Urinary bladder (tissue), 4 donors: ENCODE data around the gene CD247. TPM values are rescaled to one million over a fixed set of nuclear protein-coding genes. Genes with fewer than 3 reads are reported as not detected.

Experiments used
- DNase-seq: peaks from one replicate; pipeline ENCODE4 v3.0.0-alpha.2; 2015; ENCODE audit errors: extremely low spot score
- H3K27ac ChIP-seq: one replicate; pipeline ENCODE4 v1.5.1; 2013; ENCODE audit warnings: low read depth, mild to moderate bottlenecking, moderate library complexity
- H3K36me3 ChIP-seq: one replicate; pipeline ENCODE4 v1.6.1; 2013; ENCODE audit warnings: mild to moderate bottlenecking, moderate library complexity; ENCODE audit not compliant: insufficient read depth
- H3K4me1 ChIP-seq: one replicate; pipeline ENCODE4 v1.6.1; 2013; ENCODE audit warnings: mild to moderate bottlenecking, moderate library complexity; ENCODE audit not compliant: insufficient read depth
- H3K4me3 ChIP-seq: one replicate; pipeline ENCODE4 v1.5.1; 2013; ENCODE audit warnings: low read depth, low read length
- WGBS: extraction: QIAGEN DNeasy Blood & Tissue Kit; methylation state at CpG from one replicate; pipeline ENCODE4 v1.1.7; 2013; 5-methylcytosine and 5-hydroxymethylcytosine counted together
- polyA plus RNA-seq: library from polyadenylated mRNA; stranded (reverse); fragments of 200-250 nt; gene quantifications from one replicate; pipeline ENCODE4 v1.2.3, GENCODE V29; 2013
- total RNA-seq: library from RNA; depleted of rRNA; stranded (reverse); fragments of >200 nt; gene quantifications from one replicate; pipeline ENCODE4 v1.2.3, GENCODE V29; 2014
- donor health status: healthy with polysubstance abuse.
- donor health status: healthy.

CD247 gene
- total and polyA plus RNA-seq, 2 donors, result 1.3 to 1.8 TPM

- 73% methylated on average over 3 of the region's 3 CpGs for WGBS
- no peak for DNase-seq
- H3K4me3 ChIP-seq, result no peak overlapping the region
These were observed 71.4 kb downstream of the CD247 start for GRCh38 chr1:167446966-167447365.

DNA sequence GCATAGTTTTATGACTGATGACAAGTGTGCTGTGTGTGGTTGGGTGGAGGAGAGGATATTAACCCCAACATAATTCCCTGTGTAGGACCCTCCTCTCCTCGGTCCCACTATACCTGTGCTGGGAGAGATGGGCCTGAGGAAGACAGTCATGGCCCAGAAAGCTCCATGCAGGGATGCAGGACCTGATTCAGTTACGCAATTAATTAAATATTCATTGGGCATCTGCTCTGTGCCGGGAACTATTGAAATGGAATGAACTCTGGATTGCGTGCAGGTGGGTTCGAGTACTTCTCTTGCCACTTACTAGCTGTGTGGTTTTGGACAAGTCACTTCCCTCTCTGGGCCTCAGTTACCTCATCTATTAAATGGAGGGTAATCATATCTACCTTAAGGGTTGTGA is 74.6 kb downstream of the CD247 start:
- no peak overlapping the region for H3K27ac ChIP-seq
- WGBS, result 93% methylated on average over 5 of the region's 5 CpGs
- H3K36me3 ChIP-seq, result no peaks in the 10 kb centered on the region
- no peaks in the 10 kb centered on the region for H3K4me1 ChIP-seq
- DNase-seq, result no peak
- no peak overlapping the region for H3K4me3 ChIP-seq

More at GRCh38 chr1:167446966-167447365, 71.4 kb downstream of the CD247 start:
- Histone ChIP-seq H3K4me1 (no peaks in the 10 kb centered on the region), H3K36me3 (no peaks in the 10 kb centered on the region), H3K27ac (no peak overlapping the region)

DNA sequence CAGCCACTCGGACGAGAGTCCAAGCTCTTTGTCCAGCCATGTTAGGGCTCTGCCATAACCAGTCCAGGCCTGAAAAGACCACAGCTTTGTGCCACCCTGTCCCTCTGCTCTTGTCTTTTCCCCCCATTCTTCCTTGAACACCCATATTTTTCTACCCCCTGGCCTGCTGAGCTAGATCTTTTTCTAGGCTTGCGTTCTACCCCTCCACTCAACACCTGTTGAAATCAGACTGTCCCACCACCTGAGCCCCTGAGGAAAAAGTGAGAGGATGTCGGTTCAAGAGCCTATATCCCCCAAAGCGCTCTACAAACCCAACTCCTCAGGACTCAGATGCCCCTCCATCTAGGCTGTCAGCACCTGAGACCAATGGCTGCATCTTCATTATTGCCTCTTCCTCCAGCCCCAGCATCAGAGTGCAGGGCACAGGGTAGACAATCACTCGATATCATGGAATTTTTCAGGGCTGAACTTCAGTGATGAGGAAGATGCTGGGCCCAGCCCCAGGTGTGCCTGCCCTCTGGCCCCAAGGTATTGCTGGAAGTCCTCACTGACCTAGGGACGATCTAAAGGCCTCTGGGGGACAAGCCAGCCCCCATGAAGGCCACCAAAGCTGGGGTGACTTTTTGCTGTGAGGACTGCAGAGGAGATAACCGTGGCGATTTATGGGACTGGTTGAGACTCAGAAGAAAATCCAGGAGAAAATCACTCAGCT is 75.3 kb downstream of the CD247 start:
- H3K4me3 ChIP-seq, result no peak overlapping the region
- no peaks in the 10 kb centered on the region for H3K4me1 ChIP-seq
- DNase-seq, result no peak
- 89% methylated on average over 9 of the region's 9 CpGs for WGBS
- H3K27ac ChIP-seq, result no peak overlapping the region
- no peaks in the 10 kb centered on the region for H3K36me3 ChIP-seq

- no peaks in the 10 kb centered on the region for H3K4me1 ChIP-seq
- no peak overlapping the region for H3K4me3 ChIP-seq
- H3K36me3 ChIP-seq, result no peaks in the 10 kb centered on the region
- H3K27ac ChIP-seq, result no peak overlapping the region
- peak; percentile 59 for DNase-seq
- WGBS, result 55% methylated on average over 12 of the region's 12 CpGs
These were observed 76.0 kb downstream of the CD247 start for GRCh38 chr1:167442142-167442848.

DNA sequence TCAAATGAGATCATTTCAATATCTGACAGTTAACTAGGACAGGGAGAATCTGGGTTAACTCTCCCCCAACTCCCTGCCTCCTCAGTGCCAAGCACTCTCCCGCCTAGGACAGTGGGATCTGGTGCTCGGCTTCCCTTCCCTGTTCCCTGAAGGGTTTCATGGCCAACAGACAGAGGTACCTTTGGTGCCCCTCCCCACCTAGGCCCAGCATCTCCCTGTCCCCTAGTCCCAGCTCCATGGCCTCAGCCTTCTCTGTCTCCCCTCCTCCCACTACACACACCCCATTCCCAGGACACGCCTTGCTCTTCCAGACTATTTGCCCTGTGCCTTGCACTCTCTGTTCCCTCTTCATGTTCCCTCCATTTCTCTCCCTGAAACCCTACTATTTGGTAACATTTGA is 77.1 kb downstream of the CD247 start:
- 98% methylated on average over 3 of the region's 3 CpGs for WGBS

GRCh38 chr1:167440776-167441175 is 77.6 kb downstream of the CD247 start:
- Histone ChIP-seq H3K36me3 (no peaks in the 10 kb centered on the region), H3K27ac (no peak overlapping the region), H3K4me1 (no peaks in the 10 kb centered on the region), H3K4me3 (no peak overlapping the region)
- WGBS, result 95% methylated on average over 8 of the region's 8 CpGs
- DNase-seq, result no peak

More for the DNA sequence above, 77.1 kb downstream of the CD247 start:
- DNase-seq, result no peak
- no peak overlapping the region for H3K27ac ChIP-seq
- no peaks in the 10 kb centered on the region for H3K4me1 ChIP-seq
- no peaks in the 10 kb centered on the region for H3K36me3 ChIP-seq
- no peak overlapping the region for H3K4me3 ChIP-seq

GRCh38 chr1:167440345-167440744 is 78.0 kb downstream of the CD247 start:
- no peak overlapping the region for H3K4me3 ChIP-seq
- no peak for DNase-seq

GRCh38 chr1:167439301-167439988 is 78.9 kb downstream of the CD247 start:
- no peak for DNase-seq
- Histone ChIP-seq H3K4me1 (no peaks in the 10 kb centered on the region), H3K36me3 (no peaks in the 10 kb centered on the region), H3K27ac (no peak overlapping the region), H3K4me3 (peak overlapping the region; percentile 11)
- WGBS, result 8% methylated on average over 49 of the region's 49 CpGs

More at GRCh38 chr1:167440345-167440744, 78.0 kb downstream of the CD247 start:
- Histone ChIP-seq H3K27ac (no peak overlapping the region), H3K4me1 (no peaks in the 10 kb centered on the region), H3K36me3 (no peaks in the 10 kb centered on the region)
- 96% methylated on average over 4 of the region's 4 CpGs for WGBS

DNA sequence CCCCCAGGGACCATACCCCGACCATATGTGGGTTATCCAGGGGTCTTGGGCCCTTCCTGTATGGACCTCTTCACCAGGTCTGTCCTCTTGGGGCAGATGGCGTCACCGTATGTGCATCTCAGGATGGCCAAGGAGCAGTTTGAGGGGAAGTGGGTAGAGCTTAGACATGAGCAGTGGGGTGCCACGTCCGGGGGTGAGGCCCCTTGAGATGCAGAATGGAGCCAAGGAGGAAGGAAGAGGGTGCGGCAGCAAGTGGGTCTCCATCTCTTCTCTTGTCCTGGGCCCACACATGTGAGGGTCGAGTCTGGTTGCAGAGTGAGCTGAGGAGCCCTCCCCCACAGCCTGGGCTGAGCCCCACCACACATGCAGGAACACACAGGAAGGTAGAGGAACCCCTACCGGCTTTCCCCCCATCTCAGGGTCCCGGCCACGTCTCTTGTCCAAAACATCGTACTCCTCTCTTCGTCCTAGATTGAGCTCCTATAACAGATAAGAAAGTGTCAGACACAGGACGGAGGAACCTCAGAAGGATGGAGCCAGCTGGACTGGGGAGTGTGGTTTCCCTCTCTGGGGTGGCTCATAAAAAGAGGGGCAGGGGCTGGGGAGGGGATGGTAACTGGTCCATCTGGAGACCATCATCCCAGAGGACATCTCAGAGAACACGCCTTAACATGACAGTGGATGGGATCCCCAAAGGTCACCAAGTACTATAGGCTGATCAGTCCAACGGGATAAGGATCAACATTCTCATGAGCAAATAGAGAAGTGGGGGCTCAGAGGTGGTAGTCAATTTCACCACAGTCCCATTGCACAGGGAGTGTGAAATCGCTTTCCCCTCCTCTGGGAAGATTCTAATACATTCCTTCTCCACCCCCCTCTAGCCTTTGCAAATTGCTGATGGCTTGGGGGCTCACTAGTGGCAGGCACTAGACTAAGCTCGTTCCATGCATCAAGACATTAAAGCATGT is 79.9 kb downstream of the CD247 start:
- no peak overlapping the region for H3K4me3 ChIP-seq
- H3K4me1 ChIP-seq, result no peaks in the 10 kb centered on the region
- no peak for DNase-seq
- no peak overlapping the region for H3K27ac ChIP-seq
- H3K36me3 ChIP-seq, result no peaks in the 10 kb centered on the region
- 80% methylated on average over 17 of the region's 17 CpGs for WGBS

DNA sequence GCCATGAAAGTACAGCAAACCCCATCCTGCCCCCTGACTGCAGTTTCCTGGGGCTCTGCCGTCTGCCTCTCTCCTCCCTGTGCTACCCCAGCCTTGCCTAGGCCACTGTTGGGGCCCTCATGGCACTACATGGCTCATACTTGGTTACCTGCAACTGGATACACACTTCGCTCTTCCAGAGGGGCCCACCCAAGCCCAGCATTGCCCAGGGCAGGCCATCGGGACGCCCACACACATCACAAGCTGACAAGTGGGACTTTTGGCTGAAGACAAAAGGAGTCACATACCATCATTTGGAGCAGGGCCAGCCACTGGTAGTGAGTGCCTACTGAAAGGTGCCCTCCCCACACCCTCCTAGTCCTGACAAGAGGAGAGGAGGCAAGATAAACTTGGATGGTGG is 82.8 kb downstream of the CD247 start:
- WGBS, result 93% methylated on average over 4 of the region's 4 CpGs
- Histone ChIP-seq H3K27ac (no peak overlapping the region), H3K36me3 (no peaks in the 10 kb centered on the region), H3K4me3 (no peak overlapping the region), H3K4me1 (no peaks in the 10 kb centered on the region)
- DNase-seq, result no peak

DNA sequence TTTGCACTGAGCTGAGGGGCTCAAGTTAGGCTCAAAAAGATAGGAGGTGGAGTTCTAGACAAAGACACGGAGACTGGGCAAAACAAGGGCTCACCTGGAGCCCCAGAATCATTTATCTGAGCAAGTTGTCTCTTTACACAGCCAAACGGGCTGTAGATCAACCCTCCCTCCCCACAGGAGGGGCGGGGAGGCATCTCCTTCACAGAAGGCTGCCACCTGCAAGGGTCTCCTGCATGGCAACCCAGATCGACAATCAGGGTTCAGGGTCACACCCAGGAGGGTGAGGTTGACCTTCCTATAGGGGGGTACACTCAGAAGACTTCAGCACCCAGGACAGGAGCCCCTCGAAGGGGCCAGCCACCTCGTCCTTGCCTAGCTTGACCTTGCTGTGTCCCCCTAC is 84.0 kb downstream of the CD247 start:
- no peak for DNase-seq
- Histone ChIP-seq H3K4me3 (no peak overlapping the region), H3K4me1 (no peaks in the 10 kb centered on the region), H3K27ac (no peak overlapping the region), H3K36me3 (no peaks in the 10 kb centered on the region)
- WGBS, result 88% methylated on average over 6 of the region's 6 CpGs

DNA sequence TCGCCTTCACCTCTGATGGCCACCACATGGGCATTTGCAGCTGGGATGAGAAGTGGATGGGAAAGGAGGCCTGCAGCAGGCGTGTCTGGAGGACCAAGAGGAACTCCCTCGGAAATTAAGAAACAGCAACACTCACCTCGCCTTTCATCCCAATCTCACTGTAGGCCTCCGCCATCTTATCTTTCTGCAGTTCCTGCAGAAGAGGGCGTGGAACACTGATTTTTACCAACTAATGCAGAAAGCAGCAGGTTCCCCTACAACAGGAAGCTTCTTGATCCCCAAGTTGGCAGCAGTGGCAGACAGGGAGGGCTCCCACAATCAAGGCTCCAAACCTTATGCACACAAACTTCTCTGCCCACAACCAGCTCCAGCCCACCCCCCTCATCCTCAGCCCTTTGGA is 84.4 kb downstream of the CD247 start:
- Histone ChIP-seq H3K4me3 (no peak overlapping the region), H3K27ac (no peak overlapping the region), H3K4me1 (no peaks in the 10 kb centered on the region), H3K36me3 (no peaks in the 10 kb centered on the region)
- WGBS, result 95% methylated on average over 6 of the region's 6 CpGs
- DNase-seq, result no peak

- no peak overlapping the region for H3K4me3 ChIP-seq
- WGBS, result 98% methylated on average over 7 of the region's 7 CpGs
- no peak for DNase-seq
- no peaks in the 10 kb centered on the region for H3K4me1 ChIP-seq
- no peak overlapping the region for H3K27ac ChIP-seq
- H3K36me3 ChIP-seq, result no peaks in the 10 kb centered on the region
These were observed 85.5 kb downstream of the CD247 start for GRCh38 chr1:167432780-167433179.
